HK-2 (cell line): ENCODE measurements around the gene AMZ2.
"Not testable (repeated sequence)": the region's sequence is repeated elsewhere in the genome, so short reads cannot be mapped to it uniquely, and the experiment has no call there.

Experiments
- DNase-seq: peaks from one replicate; pipeline ENCODE4 v3.0.0-alpha.2; 2018; ENCODE audit not compliant: unreplicated experiment

AMZ2 gene

DNA sequence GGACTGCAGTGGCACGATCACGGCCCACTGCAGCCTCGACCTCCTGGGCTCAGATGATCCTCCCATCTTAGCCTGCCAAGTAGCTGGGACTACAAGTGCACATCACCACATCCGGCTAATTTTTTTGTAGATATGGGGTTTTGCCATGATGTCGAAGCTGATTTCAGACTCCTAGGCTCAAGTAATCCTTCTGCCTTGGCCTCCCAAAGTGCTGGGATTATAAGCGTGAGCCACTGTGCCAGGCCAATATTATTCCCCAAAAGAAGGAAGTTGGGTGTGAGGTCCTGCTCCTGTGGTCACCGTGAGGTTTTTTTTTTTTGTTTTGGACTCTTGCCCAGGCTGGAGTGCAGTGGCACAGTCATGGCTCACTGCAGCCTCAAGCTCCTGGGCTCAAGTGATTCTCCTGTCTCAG is 1.5 kb downstream of the AMZ2 start:
- DNase-seq = no peak

DNA sequence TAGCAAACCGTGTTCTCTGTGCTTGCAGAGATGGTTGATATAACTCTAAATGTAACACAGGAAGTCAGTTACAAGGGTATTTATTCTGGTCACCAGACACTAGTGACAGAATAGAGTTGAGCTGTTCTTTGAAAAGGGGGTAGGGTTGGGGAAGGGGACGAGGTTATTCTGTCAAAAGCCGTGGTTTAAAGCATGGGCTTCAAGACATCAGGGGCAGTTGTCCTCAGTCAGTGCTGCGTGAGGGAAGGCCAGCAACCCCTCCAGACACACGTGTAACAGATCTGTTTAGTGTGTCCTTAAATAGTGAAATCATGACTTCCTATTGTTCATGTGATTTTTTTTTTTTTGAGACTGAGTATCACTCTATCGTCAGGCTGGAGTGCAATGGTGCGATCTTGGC is 5.6 kb downstream of the AMZ2 start:
- DNase-seq = not testable (repeated sequence)

DNA sequence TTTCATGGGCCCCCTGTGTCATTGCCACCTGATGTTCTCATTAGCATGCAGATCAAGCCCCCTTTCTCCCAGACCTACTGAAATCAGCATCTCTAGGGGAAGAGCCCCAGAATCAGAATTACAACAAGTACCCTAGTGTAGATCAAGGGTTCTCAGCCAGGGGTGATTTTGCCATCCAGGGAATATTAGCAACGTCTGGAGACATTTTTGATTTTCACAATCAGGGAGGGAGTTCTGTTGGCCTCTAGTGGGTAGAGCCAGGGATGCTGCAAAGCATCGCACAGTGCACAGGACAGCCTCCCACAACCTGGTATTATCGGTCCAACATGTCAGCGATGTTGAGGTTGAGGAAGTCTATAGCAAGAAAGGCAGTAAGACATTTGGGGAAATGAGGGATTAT is 7.3 kb downstream of the AMZ2 start:
- no peak for DNase-seq

GRCh38 chr17:68255731-68256538 is 8.1 kb downstream of the AMZ2 start:
- no peak for DNase-seq

DNA sequence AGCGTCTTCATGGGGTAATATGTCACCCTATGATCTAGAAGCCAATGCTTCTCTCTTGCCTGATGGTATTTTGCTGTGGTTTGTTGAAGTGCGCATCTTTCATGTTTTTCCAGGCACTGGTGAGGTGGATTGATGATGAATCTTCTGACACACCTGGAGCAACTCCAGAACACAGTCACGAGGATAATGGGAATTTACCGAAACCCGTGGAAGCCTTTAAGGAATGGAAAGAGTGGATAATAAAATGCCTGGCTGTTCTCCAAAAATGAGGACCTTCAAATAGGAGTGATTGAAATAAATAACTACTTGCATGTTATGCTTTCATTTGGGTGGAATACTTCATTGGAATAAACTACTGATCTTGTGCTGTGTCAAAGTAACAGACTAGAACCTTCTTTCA is 8.9 kb downstream of the AMZ2 start:
- not testable (repeated sequence) for DNase-seq

DNA sequence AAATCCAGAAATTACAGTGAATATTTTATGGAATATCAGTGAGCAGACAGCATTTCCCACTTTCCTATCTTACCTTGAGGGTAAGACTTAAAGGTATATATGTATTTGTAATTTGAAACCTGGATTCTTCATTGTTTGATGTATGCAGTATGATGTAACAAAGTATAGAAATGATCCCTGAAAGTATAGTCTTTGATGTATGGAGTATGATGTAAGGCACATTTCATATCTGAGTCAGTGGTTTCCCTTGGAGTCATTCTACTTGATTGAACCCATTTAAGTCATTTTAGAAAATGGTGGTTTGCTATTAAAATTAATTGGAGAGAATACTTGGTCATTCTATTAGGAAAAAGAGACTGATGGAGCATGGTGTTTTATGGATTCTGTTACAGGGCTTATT is 10.1 kb downstream of the AMZ2 start:
- DNase-seq = no peak

- DNase-seq = peak; percentile 66
These were observed 11.2 kb downstream of the AMZ2 start for GRCh38 chr17:68258890-68259647.

DNA sequence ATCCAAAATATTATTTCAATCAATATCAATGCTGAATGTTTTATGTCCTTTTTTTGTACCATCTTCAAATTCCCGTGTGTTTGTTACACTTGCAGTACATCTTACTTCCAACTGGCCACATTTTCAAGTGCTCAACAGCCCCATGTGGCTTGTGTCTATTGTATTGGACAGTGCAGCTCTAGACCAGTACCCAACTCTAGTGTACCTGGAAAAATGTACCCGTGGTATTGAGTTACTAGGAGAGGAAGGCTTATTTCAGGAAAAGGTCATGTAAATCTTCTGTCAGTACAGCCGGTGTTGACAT is 11.8 kb downstream of the AMZ2 start:
- DNase-seq = not testable (repeated sequence)

DNA sequence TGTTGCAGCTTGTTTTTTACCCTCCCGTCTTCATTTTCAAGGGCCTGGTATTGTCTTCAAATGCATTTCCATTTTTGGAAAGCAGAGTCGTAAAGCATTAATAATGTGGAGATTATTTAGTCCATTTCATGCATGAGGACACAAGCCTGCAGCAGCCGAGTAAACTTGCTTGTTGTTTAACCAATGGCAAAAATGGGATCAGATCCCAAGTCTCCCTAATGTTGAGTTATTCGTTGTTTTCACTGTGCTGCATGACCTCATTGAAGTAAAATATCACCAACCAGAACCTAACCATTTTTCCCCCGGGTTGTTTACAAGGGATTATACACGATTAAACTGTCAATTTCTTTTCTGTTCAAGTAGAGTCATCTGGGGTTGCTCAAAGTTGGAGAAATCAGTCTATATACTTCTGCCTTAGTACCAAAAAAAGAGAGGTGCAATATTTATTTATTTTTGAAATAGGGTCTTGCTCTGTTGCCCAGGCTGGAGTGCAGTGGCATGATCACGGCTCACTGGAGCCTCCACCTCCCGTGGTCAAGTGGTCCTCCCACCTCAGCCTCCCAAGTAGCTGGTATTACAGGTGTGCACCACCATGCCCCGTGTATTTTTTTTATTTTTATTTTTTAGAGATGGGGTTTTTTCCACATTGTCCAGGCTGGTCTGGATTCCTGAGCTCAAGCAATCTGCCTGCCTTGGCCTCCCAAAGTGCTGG is 12.4 kb downstream of the AMZ2 start:
- no peak for DNase-seq

DNA sequence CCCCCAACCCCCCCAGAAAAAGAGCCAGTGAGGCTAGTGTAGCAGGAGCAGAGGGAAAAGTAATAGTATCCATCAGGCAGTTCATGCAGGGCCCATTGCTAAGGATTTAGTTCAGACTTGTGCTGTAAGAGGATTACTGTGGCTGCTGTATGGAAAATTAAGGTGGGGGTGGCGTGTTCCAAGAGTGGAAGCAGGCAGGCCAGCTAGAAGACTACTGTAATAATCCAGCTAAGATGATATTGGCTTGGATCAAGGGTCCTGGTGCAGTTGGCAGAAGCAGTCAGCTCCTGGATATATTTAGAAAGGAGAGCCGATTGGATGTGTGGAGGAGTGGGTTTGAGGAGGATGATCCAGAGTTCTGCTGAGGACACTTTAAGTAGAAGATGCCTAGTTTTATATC is 14.6 kb downstream of the AMZ2 start:
- not testable (repeated sequence) for DNase-seq

DNA sequence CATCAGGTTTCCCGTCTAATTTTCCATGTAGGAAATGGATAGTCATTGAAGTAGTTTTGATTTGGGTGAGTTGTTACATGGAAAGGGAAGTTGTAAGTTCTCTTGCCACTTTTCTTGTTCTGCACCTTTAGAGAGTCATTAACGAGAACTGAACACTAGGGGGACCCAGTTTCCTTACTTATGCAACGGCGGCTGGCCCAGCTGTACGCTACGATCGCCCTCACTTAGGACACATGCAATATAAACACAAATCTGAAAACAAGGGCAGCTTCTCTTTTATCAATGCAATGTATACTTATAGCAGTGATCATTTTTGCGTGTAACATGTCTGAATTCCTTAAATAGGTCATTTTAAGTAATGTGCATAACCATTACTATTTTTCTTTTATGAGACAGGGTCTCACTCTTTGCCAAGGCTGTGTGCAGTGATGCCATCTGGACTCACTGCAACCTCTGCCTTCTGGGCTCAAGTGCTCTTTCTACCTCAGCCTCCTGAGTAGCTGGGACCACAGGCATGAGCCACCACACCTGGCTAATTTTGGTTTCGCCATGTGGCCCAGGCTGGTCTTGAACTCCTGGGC is 15.3 kb downstream of the AMZ2 start:
- not testable (repeated sequence) for DNase-seq

DNA sequence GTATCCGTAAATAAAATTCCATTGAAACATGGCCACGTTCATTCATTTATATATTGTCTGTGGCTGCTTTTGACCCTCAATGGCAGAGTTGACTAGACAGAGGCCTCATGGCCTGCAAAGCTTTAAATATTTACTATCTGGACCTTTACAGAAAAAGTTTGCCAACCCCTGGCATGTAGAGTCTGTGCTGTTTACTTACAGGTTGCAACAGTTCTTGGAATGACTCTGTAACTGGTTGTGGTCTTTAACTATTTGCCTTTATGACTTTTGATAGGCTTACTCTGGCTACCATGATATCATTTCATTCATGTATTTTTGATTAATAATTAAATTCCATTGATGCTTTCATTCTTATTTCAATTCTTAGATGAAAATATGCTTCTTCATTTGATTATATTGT is 18.0 kb downstream of the AMZ2 start:
- DNase-seq = not testable (repeated sequence)

DNA sequence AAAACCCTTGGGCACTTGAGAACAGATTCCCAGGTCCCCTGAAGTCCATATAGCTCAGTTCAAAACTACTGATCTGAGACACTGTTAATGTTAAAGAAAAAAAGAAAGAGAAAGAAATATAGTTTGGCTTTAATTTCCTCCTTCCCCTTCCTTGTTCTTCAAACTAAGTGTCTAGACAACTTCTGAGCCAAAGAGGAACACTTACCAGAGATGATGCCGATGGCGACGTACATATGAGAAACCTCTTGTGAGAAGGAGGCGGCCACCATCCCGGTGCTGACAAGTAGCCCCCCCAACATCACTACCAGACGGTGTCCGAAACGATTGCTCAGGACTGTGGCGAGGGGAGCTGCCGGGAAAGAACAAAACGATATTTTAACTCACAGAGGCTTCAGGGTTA is 25.9 kb downstream of the AMZ2 start:
- DNase-seq = no peak

- DNase-seq = not testable (repeated sequence)
These were observed 28.5 kb downstream of the AMZ2 start for GRCh38 chr17:68276339-68276738.

- no peak for DNase-seq
These were observed 30.0 kb downstream of the AMZ2 start for GRCh38 chr17:68277807-68278206.

GRCh38 chr17:68281965-68282364 is 34.1 kb downstream of the AMZ2 start:
- DNase-seq = not testable (repeated sequence)

DNA sequence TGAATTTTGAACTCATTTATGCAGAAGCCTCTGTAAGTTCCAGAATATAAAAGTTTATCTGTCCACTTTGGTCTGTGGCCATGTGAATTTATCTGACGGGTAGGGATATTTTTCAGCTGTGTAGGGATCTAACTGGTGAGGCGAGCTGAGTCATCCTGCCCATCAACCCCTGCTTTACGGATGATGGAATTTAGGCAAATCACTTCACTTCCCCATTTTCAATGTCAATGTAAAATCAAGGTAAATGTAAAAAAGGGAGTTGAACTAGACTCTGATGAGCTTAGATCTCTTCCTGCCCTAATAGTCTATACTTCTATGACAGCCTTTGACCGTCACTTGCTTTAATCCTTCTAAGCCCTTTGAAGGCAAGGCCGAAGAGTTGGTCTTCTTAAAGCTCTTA is 40.5 kb downstream of the AMZ2 start:
- no peak for DNase-seq

DNA sequence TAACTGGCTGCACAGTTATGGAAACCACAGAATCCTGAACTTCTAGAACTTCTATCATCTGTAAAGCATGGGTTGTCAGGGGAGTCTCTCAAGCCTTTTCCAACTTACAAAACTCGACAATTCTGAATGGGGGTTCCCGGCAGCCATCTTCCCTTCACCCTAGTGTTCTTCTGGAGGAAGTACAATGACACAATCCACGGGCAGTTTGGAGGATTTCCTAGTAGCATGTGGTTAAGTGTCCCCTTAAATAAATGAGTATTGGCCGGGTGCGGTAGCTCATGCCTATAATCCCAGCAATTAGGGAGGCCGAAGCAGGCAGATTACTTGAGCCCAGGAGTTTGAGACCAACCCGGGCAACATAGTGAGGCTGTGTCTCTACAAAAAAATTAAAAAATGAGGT is 41.0 kb downstream of the AMZ2 start:
- DNase-seq = no peak

DNA sequence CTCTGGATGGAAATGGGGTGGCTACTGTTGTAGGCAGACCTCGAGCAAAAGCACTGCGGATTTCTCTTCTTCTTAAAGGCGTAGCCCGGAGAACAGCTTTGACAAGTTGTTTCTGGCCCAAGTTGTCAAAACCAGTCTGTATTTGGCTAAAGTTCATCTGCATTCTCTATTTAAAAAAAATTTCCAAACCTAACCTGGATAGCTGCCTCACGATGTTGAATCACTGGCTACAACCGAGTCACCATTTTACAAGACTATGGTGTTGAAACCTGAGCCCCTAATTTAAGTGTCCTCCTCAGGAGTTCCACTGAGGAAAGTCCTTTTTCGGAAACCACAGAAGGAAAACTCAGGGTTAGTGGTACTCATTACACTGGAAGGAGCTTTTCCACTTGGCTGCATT is 41.6 kb downstream of the AMZ2 start:
- no peak for DNase-seq

- DNase-seq = no peak
These were observed 42.1 kb downstream of the AMZ2 start for GRCh38 chr17:68289936-68290267.

- no peak for DNase-seq
These were observed 42.6 kb downstream of the AMZ2 start for GRCh38 chr17:68290268-68290954.
